K562 (cell line): Measurements from ENCODE around the gene DYNC1H1. TPM values are rescaled to one million over a fixed set of nuclear protein-coding genes. Genes with fewer than 3 reads are reported as not detected.

Experiments
- ATAC-seq: fragments of 200-7000 bp; cut with Tn5 transposase; 3 replicates; pipeline ENCODE4 v1.9.1; 2020; ENCODE audit warnings: moderate library complexity
- BruUV-seq: library from RNA; stranded (reverse); fragments of 400-500 nt; replicated peaks from 2 replicates; lab custom pipeline; 2021; lab: Mats Ljungman, UMichigan
- CTCF ChIA-PET: fragments of 300-600 bp; formaldehyde crosslinking; extraction: SDS; loops from one replicate; lab custom pipeline; 2021; ENCODE audit warnings: low intra/inter-chr PET ratio; lab: Yijun Ruan, JAX
- POLR2A ChIA-PET: fragments of 300-600, 350-650 bp; sonication (Branson Sonifier 250); formaldehyde crosslinking; extraction: SDS; loops from one replicate; lab custom pipeline; 2021; ENCODE audit warnings: antibody characterized with exemption, inconsistent platforms; lab: Yijun Ruan, JAX
- DNase-seq, 4 experiments: peaks; one replicate each; pipeline versions ENCODE4 v3.0.0 to v3.0.0-alpha.2; 2011 to 2018; ENCODE audit warnings: low spot score in 3 of 4, mixed read lengths in 3 of 4; ENCODE audit errors: extremely low read depth in 1 of 4
- FAIRE-seq: peaks from 2 replicates; lab custom pipeline; 2011; peaks lifted over from hg19 to GRCh38; lab: Jason Lieb, UNC
- H2AFZ ChIP-seq: 2 replicates; pipeline ENCODE4 v1.6.0; 2011; ENCODE audit warnings: low read depth, low read length, control low read depth, inconsistent platforms
- H3K27ac ChIP-seq: fragments of 200-600 bp; 3 replicates; pipeline ENCODE4 v1.8.0; 2011; ENCODE audit warnings: low read depth, mild to moderate bottlenecking, control low read depth, inconsistent platforms, low read length, moderate library complexity, mixed read lengths; ENCODE audit errors: extremely low read depth
- H3K27me3 ChIP-seq, 2 experiments: fragments of 300-600 bp in 1 of 2; 2 replicates in 1 of 2; 3 replicates in 1 of 2; pipeline versions ENCODE4 v1.6.0 to v1.8.0; 2011; ENCODE audit warnings: inconsistent platforms in 2 of 2, low read length in 2 of 2, mild to moderate bottlenecking in 1 of 2, mixed read lengths in 1 of 2, moderate library complexity in 1 of 2; ENCODE audit not compliant: control insufficient read depth in 2 of 2, insufficient read depth in 2 of 2
- H3K36me3 ChIP-seq: fragments of 300-600 bp; 3 replicates; pipeline ENCODE4 v1.8.0; 2011; ENCODE audit warnings: mild to moderate bottlenecking, low read length, inconsistent platforms; ENCODE audit not compliant: control insufficient read depth, insufficient read depth
- H3K4me1 ChIP-seq, 2 experiments: fragments of 200-600 bp in 1 of 2; replicated peaks in 1 of 2; 2 replicates in 1 of 2; 3 replicates in 1 of 2; pipeline versions ENCODE4 v1.5.1 to v1.8.0; 2011; ENCODE audit warnings: inconsistent platforms in 2 of 2, low read length in 2 of 2, mild to moderate bottlenecking in 1 of 2, mixed read lengths in 1 of 2, moderate library complexity in 1 of 2; ENCODE audit not compliant: control insufficient read depth in 2 of 2, insufficient read depth in 2 of 2
- H3K4me2 ChIP-seq: 2 replicates; pipeline ENCODE4 v1.6.1; 2011; ENCODE audit warnings: low read length, control low read depth, inconsistent platforms, mixed read lengths; ENCODE audit not compliant: insufficient read depth
- H3K4me3 ChIP-seq: fragments of 200-600 bp; sonication (generic), shearing (Covaris generic); 2 replicates; pipeline ENCODE4 v1.5.1; 2016; ENCODE audit warnings: control low read depth, inconsistent platforms
- H3K79me2 ChIP-seq: fragments of 200-600 bp; 3 replicates; pipeline ENCODE4 v1.8.0; 2011; ENCODE audit warnings: low read length, inconsistent platforms; ENCODE audit not compliant: control insufficient read depth, insufficient read depth
- H3K9ac ChIP-seq, 2 experiments: 2 replicates each; pipeline versions ENCODE4 v1.6.0 to v1.6.1; 2011; ENCODE audit warnings: low read depth in 2 of 2, low read length in 2 of 2, control low read depth in 1 of 2, inconsistent platforms in 1 of 2, mild to moderate bottlenecking in 1 of 2, mixed read lengths in 1 of 2; ENCODE audit not compliant: insufficient read depth in 1 of 2
- H3K9me1 ChIP-seq: one replicate; pipeline ENCODE4 v1.6.0; 2011; ENCODE audit warnings: inconsistent platforms, mild to moderate bottlenecking, low read length, moderate library complexity; ENCODE audit not compliant: control insufficient read depth, insufficient read depth
- H3K9me3 ChIP-seq: replicated peaks from 2 replicates; pipeline ENCODE4 v1.5.1; 2011; ENCODE audit warnings: low read depth, low read length, inconsistent platforms; ENCODE audit not compliant: control insufficient read depth, insufficient read depth
- H4K20me1 ChIP-seq: replicated peaks from 2 replicates; pipeline ENCODE4 v1.6.1; 2011; ENCODE audit warnings: low read length, inconsistent platforms, mixed read lengths; ENCODE audit not compliant: control insufficient read depth, insufficient read depth
- ESRRA ChIP-seq: fragments of 450-650 bp; IDR thresholded peaks from 2 replicates; pipeline ENCODE4 v1.6.1; 2014; ENCODE audit warnings: low read depth, mild to moderate bottlenecking, moderate library complexity, borderline replicate concordance
- KDM2B ChIP-seq: fragments of 250-450 bp; sonication (Bioruptor Pico); IDR thresholded peaks from 2 replicates; pipeline ENCODE4 v1.8.0; 2021; ENCODE audit warnings: mild to moderate bottlenecking, moderate library complexity
- L3MBTL2 ChIP-seq: fragments of 450-650 bp; IDR thresholded peaks from 2 replicates; pipeline ENCODE4 v1.6.1; 2016; ENCODE audit warnings: mild to moderate bottlenecking, moderate library complexity
- MTA3 ChIP-seq: fragments of 450-650 bp; formaldehyde crosslinking; IDR thresholded peaks from 2 replicates; pipeline ENCODE4 v1.6.1; 2017; ENCODE audit warnings: mild to moderate bottlenecking, borderline replicate concordance
- NBN ChIP-seq: fragments of 450-650 bp; IDR thresholded peaks from 2 replicates; pipeline ENCODE4 v1.6.1; 2016; ENCODE audit warnings: low read depth, mild to moderate bottlenecking
- POU5F1 ChIP-seq: fragments of 150-350 bp; IDR thresholded peaks from 2 replicates; pipeline ENCODE4 v1.6.1; 2014; ENCODE audit warnings: borderline replicate concordance, low read length, low read depth, mild to moderate bottlenecking; ENCODE audit not compliant: partially characterized antibody
- RBM14 ChIP-seq: fragments of 200-400 bp; formaldehyde crosslinking; IDR thresholded peaks from 2 replicates; pipeline ENCODE4 v1.6.1; 2018; ENCODE audit warnings: low read depth, mild to moderate bottlenecking, low read length, moderate library complexity, borderline replicate concordance; ENCODE audit not compliant: insufficient read depth
- SAFB ChIP-seq: fragments of 200-400 bp; formaldehyde crosslinking; IDR thresholded peaks from 2 replicates; pipeline ENCODE4 v1.6.1; 2017; ENCODE audit warnings: low read depth, low read length, borderline replicate concordance
- SIN3B ChIP-seq: fragments of 450-650 bp; IDR thresholded peaks from 2 replicates; pipeline ENCODE4 v1.6.1; 2017; ENCODE audit warnings: low read depth, mild to moderate bottlenecking, moderate library complexity
- TRIM28 ChIP-seq: fragments of 450-650 bp; IDR thresholded peaks from 2 replicates; pipeline ENCODE4 v1.6.1; 2017
- ZFP1 ChIP-seq: fragments of 450-650 bp; formaldehyde crosslinking; IDR thresholded peaks from 2 replicates; pipeline ENCODE4 v1.4.0; 2020; ENCODE audit warnings: mild to moderate bottlenecking, mixed read lengths
- WGBS: fragments of 100-300 bp; shearing (Covaris generic); methylation state at CpG from one replicate; pipeline ENCODE4 v1.1.6; 2016; ENCODE audit warnings: low coverage, mixed read lengths; ENCODE audit not compliant: insufficient coverage; ENCODE audit errors: missing lambda C conversion rate; 5-methylcytosine and 5-hydroxymethylcytosine counted together
- in situ Hi-C: fragments of 300-500 bp; cut with MboI; formaldehyde crosslinking; loops from 4 replicates; pipeline ENCODE4 v1.15.0; 2018; ENCODE audit warnings: inconsistent platforms, mixed read lengths
- intact Hi-C: fragments of 100-400 bp; cut with micrococcal nuclease; formaldehyde crosslinking; loops from 2 replicates; pipeline ENCODE4 v1.14.2; 2022
- polyA plus RNA-seq, 8 experiments: library from polyadenylated mRNA; depleted of rRNA in 4 of 8; stranded (reverse) in 5 of 8; unstranded in 3 of 8; fragments of >200 nt; fragmentation: Nextera tagmentation in 2 of 8; fragmentation: Illumina TruSeq in 1 of 8; extraction: Ambion mirVana in 2 of 8; extraction: Trizol in 1 of 8; gene quantifications; 2 replicates each; pipeline versions ENCODE4 v1.2.1 to v1.2.3, GENCODE V29; 2011 to 2014; ENCODE audit warnings: inconsistent platforms in 1 of 8, missing spikeins in 1 of 8
- total RNA-seq, 7 experiments: library from RNA; depleted of rRNA in 6 of 7; stranded (reverse); fragments of >200 nt in 6 of 7; fragmentation: Illumina TruSeq in 2 of 7; extraction: Trizol in 2 of 7; gene quantifications; 2 replicates each; pipeline versions ENCODE4 v1.2.1 to v1.2.3, GENCODE V29; 2011 to 2021; ENCODE audit warnings: low replicate concordance in 1 of 7
- TF ChIP-seq, protein P1 (sequence below): fragments of 450-650 bp; IDR thresholded peaks from 2 replicates; pipeline ENCODE4 v1.6.1; 2016; ENCODE audit warnings: antibody characterized with exemption

The DYNC1H1 gene
- total and polyA plus RNA-seq, 9 of the 15 experiments (the other 6 are each of a cell fraction or from before 2014, with no cell fraction given) = 31.9 to 335 (median 115) TPM

GRCh38 chr14:101960225-101960624 is 4.1 kb upstream of the DYNC1H1 start:
- no peaks in the 10 kb centered on the region for H3K36me3 ChIP-seq
- H3K4me1 ChIP-seq = peaks cover 37 to 50% of the 10 kb centered on the region in 2 experiments
- POLR2A ChIA-PET = interaction anchor here (0.6 kb wide), 1 partner anchor 526 kb away, joined by 3 read pairs; no protein-coding TSS in a partner anchor
- 31% methylated on average over 8 of the region's 13 CpGs for WGBS
- DNase-seq = peak; percentile 30 to 76 (median 39)
- H3K9me1 ChIP-seq = no peaks in the 10 kb centered on the region
- peak overlapping the region; percentile 35 to 53; a peak in 3 of 4 replicates for H3K9ac ChIP-seq
- peak overlapping the region; percentile 63 for H3K4me2 ChIP-seq
- CTCF ChIA-PET = interaction anchor here (0.7 to 0.8 kb wide), 3 partner anchors 86 to 267 kb away, joined by 4 to 5 read pairs (median 5); no protein-coding TSS in a partner anchor
- H3K27me3 ChIP-seq = no peaks in the 10 kb centered on the region
- no peak overlapping the region for H3K4me3 ChIP-seq
- in situ Hi-C loops = loop anchor here (5.0 kb wide), 1 partner anchor 357 kb away; the partner anchor contains the start of gene ZNF839
- intact Hi-C loops = loop anchor here (5.0 to 10.0 kb wide), 3 partner anchors 87 to 545 kb away; partner anchors contain the start of genes ANKRD9 and ZNF839
- BruUV-seq = no TSS peak
- FAIRE-seq = peak; percentile 23
- peak overlapping the region; percentile 87 for H2AFZ ChIP-seq
- peak; percentile 30 for ATAC-seq
- H3K27ac ChIP-seq = peak overlapping the region; percentile 16; the same call in 2 of the 3 replicates
- peaks cover 9% of the 10 kb centered on the region for H3K79me2 ChIP-seq
- no peaks in the 10 kb centered on the region for H3K9me3 ChIP-seq
- H4K20me1 ChIP-seq = no peaks in the 10 kb centered on the region
- TF ChIP-seq, protein P1, sequence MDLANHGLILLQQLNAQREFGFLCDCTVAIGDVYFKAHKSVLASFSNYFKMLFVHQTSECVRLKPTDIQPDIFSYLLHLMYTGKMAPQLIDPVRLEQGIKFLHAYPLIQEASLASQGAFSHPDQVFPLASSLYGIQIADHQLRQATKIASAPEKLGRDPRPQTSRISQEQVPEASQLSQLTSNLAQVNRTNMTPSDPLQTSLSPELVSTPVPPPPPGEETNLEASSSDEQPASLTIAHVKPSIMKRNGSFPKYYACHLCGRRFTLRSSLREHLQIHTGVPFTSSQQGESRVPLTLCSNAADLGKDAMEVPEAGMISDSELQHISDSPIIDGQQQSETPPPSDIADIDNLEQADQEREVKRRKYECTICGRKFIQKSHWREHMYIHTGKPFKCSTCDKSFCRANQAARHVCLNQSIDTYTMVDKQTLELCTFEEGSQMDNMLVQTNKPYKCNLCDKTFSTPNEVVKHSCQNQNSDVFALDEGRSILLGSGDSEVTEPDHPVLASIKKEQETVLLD = 0 out of 2 replicates have a peak, but pooled peaks have one; percentile 28
- no peak for TF ChIP-seq POU5F1
- TF ChIP-seq L3MBTL2 = peak; percentile 32; the same call in 1 of the 2 replicates
- peak; percentile 28; the same call in 1 of the 2 replicates for TF ChIP-seq ESRRA
- TF ChIP-seq MTA3 = peak; percentile 17; the same call in 1 of the 2 replicates
- TF ChIP-seq SAFB = no peak
- peak; percentile 49; the same call in 1 of the 2 replicates for TF ChIP-seq TRIM28
- TF ChIP-seq KDM2B (CRISPR knock-in tag) = no peak
- no peak for TF ChIP-seq SIN3B
- TF ChIP-seq NBN = peak; percentile 53; the same call in 1 of the 2 replicates
- no peak for TF ChIP-seq RBM14
- no peak for TF ChIP-seq ZFP1 (CRISPR knock-in tag)
